ENCODE data around the gene SCN1A.

The SCN1A gene

DNA sequence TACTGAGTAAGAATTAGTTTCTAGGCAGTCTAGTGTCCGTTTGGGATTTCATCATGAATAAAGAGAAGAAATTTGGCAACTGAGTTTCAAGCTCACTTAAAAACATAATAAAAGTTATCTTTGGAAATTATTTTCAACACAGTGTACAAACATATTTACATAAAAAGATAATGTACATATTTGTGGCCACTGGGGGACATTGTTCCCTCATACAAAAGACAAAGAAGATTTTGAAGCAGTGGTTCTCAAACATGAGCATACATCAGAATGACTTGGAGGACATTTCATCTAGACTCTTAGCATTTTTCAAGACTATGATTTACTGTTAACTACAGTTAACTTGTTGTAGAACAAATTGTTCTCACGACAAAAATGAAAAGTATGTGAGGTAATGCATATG is 158.6 kb downstream of the SCN1A start:
- FAIRE-seq: no peak

DNA sequence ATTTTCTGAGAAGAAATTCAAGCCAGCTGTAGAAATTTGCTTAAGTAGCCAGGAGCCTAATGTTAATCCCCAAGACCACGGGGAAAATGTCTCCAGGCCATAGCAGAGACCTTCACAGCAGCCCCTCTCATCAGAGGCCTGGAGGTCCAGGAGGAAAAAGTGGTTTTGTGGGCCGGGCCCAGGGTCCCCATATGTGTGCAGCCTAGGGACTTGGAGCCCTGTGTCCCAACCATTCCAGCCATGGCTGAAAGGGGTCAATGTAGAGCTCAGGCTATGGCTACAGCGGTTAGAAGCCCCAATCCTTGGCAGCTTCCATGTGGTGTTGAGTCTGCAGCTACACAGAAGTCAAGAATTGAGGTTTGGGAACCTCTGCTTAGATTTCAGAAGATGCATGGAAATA is 160.1 kb downstream of the SCN1A start:
- no peak for FAIRE-seq

DNA sequence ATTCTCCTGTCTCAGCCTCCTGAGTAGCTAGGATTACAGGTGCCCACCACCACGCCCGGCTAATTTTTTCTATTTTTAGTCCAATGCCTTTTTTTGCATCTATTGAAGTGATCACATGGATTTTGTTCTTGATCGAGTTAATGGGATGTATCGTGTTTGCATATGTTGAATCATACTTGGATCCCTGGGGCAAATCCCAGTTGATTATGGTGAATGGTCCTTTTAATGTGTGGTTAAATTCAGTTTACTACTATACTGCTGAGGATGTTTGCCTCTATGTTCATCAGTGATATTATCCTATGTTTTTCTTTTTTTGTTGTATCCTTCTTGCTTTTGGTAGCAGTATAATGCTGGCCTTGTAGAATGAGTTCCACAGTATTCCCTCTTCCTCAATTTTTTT is 166.0 kb downstream of the SCN1A start:
- FAIRE-seq: no peak

- FAIRE-seq: no peak
Observed at GRCh38 chr2:165959371-165959770, 168.4 kb downstream of the SCN1A start.

DNA sequence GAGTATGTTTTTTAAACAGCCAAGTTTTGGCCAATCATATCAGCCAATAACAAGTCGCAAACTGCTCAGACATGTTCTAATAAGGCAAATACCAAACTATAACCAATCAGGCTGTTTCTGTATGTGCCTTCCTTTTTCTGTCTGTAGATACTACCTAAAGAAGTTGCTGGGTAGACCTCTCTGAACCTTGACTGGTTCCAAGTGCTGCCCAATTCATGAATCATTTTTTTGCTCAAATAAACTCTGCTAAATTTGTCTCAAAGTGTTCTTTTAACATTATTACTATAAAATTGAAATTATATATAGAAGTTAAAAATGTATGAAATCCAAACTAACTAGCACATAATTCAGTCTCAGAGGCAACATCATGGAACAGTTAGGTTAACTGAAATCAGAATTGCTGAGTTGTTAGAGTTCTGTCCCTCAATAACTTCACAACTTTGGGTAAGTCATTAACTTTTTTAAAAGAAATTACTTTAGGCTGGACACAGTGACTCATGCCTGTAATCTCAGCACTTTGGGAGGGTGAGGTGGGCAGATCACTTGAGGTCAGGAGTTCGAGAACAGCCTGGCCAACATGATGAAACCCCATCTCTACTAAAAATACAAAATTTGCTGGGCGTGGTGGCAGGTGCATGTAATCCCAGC is 169.4 kb downstream of the SCN1A start:
- FAIRE-seq: no peak

DNA sequence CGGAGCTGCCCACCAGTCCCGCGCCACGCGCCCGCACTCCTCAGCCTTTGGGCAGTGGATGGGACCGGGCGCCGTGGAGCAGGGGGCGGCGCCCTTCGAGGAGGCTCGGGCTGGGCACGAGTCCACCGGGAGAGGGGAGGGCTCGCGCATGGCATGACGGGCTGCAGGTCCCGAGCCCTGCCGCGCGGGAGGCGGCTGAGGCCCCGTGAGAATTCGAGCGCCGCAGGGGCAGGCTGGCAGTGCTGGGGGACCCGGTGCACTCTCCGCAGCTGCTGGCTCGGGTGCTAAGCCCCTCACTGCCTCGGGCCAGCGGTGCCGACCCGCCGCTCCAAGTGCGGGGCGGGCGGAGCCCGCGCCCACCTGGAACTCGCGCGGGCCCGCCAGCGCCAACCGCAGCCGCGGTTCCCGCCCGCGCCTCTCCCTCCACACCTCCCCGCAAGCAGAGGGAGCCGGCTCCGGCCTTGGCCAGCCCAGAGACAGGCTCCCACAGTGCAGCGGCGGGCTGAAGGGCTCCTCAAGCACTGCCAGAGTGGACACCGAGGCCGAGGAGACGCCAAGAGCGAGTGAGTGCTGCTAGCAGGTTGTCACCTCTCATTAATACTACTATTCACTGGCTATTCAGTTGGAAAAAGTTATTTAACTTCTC is 170.7 kb downstream of the SCN1A start:
- no peak for FAIRE-seq

- peak; percentile 82 for FAIRE-seq
Observed at GRCh38 chr2:165953655-165954606, 173.9 kb downstream of the SCN1A start, which contains the start of gene TTC21B. Gene TTC21B (minus strand): TSS chr2:165953776. CDS start chr2:165953705, 71 bp downstream.

GRCh38 chr2:165953306-165953654 is 174.5 kb downstream of the SCN1A start:
- no peak for FAIRE-seq

GRCh38 chr2:165952741-165953211 is 175.0 kb downstream of the SCN1A start:
- FAIRE-seq: no peak

- no peak for FAIRE-seq
Observed at GRCh38 chr2:165952085-165952484, 175.7 kb downstream of the SCN1A start.

DNA sequence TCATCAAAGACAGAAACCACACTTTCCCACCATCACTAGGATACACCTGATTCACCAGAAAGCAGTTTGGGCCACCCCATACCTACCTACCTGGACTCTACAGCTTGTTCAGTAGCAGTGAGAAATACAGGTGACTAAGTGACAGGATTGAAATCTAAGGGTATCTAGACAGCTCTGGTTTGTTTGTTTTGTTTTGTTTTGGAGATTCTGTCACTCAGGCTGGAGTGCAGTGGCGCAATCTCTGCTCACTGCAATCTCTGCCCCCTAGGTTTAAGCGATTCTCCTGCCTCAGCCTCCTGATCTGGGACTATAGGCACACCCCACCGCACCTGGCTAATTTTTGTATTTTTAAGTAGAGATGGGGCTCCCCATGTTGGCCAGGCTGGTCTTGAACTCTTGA is 177.4 kb downstream of the SCN1A start:
- FAIRE-seq: no peak

- FAIRE-seq: no peak
Observed at GRCh38 chr2:165941827-165942226, 186.0 kb downstream of the SCN1A start.

DNA sequence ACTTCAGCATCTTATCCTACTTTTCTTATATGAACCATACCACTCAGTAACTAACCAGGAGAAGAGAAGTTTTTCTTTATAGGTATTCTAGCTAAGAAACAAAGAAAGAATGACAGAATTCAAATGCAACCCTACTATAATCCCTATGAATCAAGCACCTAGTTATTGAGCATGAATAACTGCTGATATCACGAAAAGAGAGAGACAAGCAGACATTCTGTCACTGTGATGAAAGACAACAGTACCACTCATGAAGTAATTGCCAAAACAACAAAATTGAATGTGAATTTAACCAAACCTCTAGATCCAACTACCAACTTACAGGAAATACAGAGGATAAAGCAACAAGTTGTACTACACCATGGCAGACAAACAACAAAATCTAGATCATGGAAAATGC is 189.6 kb downstream of the SCN1A start:
- FAIRE-seq: no peak
